GM10266 (cell line): ENCODE measurements around the gene SPRY4.

Experiments
- DNase-seq: peaks from one replicate; pipeline ENCODE4 v3.0.0; 2012; ENCODE audit errors: extremely low spot score
- TF ChIP-seq, protein P1 (sequence below): IDR thresholded peaks from 2 replicates; pipeline ENCODE4 v1.5.1; 2012; ENCODE audit warnings: mild to moderate bottlenecking, low read depth; ENCODE audit not compliant: control insufficient read depth, insufficient read depth; ENCODE audit errors: missing control alignments

The SPRY4 gene

DNA sequence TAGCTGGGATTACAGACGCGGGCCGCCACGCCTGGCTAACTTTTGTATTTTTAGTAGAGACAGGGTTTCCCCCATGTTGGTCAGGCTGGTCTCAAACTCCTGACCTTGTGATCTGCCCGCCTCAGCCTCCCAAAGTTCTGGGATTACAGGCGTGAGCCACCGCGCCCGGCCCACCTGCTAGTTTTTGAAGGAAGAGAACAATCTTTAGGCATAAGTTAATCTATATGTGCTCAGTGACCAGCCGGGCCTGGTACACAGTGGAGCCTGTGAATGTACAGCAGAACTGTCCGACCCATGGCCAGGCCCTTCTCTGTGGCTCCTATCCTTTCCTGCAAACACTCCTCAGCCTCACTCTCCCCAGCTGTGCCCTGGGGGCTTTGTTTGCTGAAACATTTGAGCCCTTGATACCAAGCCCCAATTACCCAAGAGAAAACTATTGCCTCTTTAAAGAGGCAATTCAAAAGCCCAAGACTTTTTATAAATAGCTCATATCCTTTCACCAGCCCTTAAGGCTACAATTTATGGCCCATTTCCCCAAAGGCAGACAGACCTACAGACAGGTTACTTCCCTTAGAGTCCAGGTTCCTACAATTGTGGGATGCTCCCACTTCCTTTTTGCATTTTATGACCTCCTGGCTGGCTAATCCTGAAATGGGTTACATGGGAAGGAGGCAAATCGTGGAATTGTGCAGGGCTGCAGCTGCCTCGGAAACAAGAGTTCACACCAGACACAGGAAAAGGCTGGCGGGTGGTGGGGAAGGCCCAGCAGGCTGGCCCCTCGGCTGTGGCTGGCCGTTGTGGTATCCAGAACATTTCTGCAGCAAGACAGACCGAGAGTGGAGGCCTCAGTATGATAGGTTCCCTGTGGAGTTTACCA, 37.5 kb downstream of the SPRY4 start:
- TF ChIP-seq, protein P1, sequence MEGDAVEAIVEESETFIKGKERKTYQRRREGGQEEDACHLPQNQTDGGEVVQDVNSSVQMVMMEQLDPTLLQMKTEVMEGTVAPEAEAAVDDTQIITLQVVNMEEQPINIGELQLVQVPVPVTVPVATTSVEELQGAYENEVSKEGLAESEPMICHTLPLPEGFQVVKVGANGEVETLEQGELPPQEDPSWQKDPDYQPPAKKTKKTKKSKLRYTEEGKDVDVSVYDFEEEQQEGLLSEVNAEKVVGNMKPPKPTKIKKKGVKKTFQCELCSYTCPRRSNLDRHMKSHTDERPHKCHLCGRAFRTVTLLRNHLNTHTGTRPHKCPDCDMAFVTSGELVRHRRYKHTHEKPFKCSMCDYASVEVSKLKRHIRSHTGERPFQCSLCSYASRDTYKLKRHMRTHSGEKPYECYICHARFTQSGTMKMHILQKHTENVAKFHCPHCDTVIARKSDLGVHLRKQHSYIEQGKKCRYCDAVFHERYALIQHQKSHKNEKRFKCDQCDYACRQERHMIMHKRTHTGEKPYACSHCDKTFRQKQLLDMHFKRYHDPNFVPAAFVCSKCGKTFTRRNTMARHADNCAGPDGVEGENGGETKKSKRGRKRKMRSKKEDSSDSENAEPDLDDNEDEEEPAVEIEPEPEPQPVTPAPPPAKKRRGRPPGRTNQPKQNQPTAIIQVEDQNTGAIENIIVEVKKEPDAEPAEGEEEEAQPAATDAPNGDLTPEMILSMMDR = no peak
- no peak for DNase-seq

DNA sequence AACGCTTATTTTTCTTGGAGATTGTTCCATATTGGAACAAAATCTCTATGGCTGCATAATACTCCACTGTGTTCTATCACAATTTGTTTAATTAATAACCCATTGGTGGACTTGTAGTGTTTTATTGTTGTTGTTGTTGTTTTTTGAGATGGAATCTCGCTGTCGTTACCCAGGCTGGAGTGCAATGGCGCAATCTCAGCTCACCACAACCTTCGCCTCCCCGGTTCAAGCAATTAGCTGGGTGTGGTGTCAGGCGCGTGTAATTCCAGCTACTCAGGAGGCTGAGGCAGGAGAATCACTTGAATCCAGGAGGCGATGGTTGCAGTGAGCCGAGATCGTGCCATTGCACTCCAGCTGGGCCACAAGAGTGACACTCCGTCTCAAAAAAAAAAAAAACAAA, 38.7 kb downstream of the SPRY4 start:
- no peak for DNase-seq
- TF ChIP-seq, protein P1 = no peak

DNA sequence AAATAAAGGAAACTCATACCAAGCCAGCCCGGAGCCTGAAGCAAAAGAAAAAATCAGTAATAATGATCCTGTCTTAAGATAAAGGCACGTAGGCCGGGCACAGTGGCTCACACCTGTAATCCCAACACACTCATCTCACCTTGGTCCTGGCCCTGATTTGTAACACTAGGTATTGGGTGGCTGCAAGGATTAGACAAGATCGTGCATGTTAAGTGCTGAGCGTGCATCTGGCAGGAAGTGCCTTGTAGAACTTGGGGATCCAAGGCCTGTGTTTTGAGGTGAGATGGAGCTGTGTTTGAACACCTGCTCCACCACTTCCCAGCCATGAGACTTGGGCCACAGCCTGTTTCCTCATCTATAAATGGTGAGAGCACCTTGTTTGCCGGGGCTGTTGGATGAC, 41.5 kb downstream of the SPRY4 start:
- TF ChIP-seq, protein P1 = no peak
- DNase-seq = no peak

DNA sequence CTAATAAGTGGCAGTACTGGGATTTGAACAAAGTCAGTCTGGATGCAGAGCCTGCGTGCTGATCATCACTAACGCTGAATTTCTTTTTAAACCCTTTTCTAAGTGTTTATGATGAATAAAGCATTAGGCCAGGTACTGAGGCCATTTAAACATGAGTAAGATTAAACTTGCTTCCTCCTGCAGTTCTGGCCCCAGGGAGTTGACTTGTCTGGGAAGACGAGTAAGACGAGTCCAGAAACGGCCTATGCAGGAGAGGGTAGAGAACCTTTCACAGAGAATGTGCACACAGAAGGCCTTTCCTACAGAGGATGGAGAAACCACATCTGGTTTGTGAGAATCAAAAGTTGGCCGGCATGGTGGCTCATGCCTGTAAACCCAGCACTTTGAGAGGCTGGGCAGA, 42.9 kb downstream of the SPRY4 start:
- TF ChIP-seq, protein P1 = no peak
- DNase-seq = no peak

DNA sequence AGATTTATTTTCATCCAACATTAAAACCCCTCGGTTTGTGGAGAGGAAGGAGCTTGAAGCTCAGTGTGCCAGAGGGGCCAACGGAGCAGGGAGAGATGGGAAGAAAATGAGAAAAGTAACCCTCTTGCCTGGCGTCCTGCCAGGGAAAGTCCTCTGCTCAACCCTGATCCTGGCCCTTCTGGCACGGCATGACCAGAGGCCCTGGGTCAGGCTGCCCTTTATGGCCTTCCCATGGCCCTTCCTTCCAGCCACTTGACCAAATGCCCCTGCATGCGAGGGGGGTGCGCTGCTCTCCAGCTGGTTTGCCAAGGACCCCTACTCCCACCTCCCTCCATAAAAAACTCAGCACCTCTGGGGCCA, 43.8 kb downstream of the SPRY4 start:
- TF ChIP-seq, protein P1 = no peak
- no peak for DNase-seq

DNA sequence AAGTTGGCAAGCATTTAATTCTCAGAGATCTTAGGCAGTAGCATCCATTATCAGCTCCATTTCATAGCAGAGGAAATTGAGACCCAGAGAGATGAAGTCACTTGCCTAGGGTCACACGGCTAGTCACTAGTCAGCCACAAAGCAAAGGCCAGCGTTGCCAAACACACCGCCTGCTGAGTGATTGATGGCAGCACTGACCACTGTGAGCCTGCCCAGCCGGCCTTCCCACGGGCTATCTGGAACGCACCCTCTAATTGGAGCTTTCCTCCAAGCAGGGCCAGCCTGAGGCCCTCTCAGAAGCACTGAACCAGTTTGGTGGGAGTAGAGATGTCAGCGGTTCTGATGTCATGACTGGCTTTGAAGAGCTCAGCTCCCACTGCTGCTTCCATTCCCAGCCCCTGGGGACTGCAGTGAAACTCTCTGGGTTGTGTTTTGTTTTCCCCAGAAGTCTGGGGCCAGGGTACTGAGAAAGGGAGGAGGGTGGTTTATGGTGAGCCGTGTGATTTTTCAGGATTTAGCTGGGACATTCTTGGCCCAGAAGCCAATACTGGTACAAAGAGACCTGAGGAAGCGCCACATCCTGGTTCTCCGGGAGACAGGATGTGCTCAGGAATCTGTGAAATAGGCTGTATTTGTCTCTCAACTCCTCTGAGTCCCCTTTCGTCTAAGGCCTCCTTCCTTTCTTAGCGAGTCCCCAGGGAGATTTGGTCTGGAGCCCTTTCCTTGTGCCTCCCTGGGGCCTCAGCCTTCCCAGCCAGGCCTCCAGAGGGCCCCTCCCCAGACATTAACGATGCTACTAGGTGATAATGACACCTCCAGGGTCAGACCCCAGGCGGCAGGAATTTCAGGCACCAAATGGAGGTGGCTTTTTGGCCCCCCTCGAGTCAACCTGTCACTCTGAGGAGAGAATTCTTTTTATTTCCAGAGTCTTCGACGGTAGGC, 44.5 kb downstream of the SPRY4 start:
- no peak for DNase-seq

More for the DNA sequence above, 44.5 kb downstream of the SPRY4 start:
- TF ChIP-seq, protein P1 = no peak
